Lower lobe of right lung (tissue), 2 donors: ENCODE measurements around the gene DNTTIP2. TPM values are rescaled to one million over a fixed set of nuclear protein-coding genes. Genes with fewer than 3 reads are reported as not detected.
A peak's percentile ranks its signal among the peaks of the same experiment; 100 is the strongest.

Experiments
- ATAC-seq, 2 donors: fragments of 200-7000 bp; cut with Tn5 transposase; one replicate each; pipeline ENCODE4 v1.9.1; 2020 to 2022; ENCODE audit warnings: mild to moderate bottlenecking in 2 of 2, moderate library complexity in 2 of 2
- DNase-seq: peaks from one replicate; pipeline ENCODE4 v3.0.0-alpha.2; 2020
- H3K27ac ChIP-seq: fragments of 200-600 bp; one replicate; pipeline ENCODE4 v1.8.0; 2022
- H3K27me3 ChIP-seq: fragments of 200-600 bp; one replicate; pipeline ENCODE4 v1.8.0; 2022; ENCODE audit warnings: low read depth
- H3K36me3 ChIP-seq: fragments of 200-600 bp; one replicate; pipeline ENCODE4 v1.8.0; 2022; ENCODE audit warnings: mild to moderate bottlenecking
- H3K4me1 ChIP-seq: fragments of 200-600 bp; one replicate; pipeline ENCODE4 v1.8.0; 2022
- H3K4me3 ChIP-seq: fragments of 200-600 bp; one replicate; pipeline ENCODE4 v1.8.0; 2022; ENCODE audit warnings: mild to moderate bottlenecking
- H3K9me3 ChIP-seq: fragments of 200-600 bp; one replicate; pipeline ENCODE4 v1.8.0; 2022
- CTCF ChIP-seq: fragments of 200-600 bp; IDR thresholded peaks from one replicate; pipeline ENCODE4 v1.8.0; 2022; ENCODE audit warnings: antibody characterized with exemption, mild to moderate bottlenecking
- intact Hi-C: fragments of 100-400 bp; cut with DNase I; formaldehyde crosslinking; loops from one replicate; pipeline ENCODE4 v1.11.0; 2022
- total RNA-seq: library from RNA; stranded (reverse); fragmentation: NEBNext Ultra II Directional; extraction: Animal tissue kit (Norgen Biotek cat#: 25700); gene quantifications from one replicate; pipeline ENCODE4 v1.2.1, GENCODE V29; 2021
- donor health status: DM: no; HTN: yes; CAD: no; lungs with severe emphysema.

The DNTTIP2 gene
- total RNA-seq, 1 donor from 2014 or later: 46.8 TPM

- Histone ChIP-seq H3K4me1 (peaks cover 40% of the 10 kb centered on the region), H3K4me3 (peak overlapping the region; percentile 83), H3K27ac (peak overlapping the region; percentile 96), H3K36me3 (no peaks in the 10 kb centered on the region), H3K9me3 (no peaks in the 10 kb centered on the region), H3K27me3 (no peaks in the 10 kb centered on the region)
- ATAC-seq (peak; percentile 57 to 63), DNase-seq (peak; percentile 79)
- TF ChIP-seq CTCF: no peak
- intact Hi-C loops: no loop called here
Measured at GRCh38 chr1:93847811-93848288, 31.2 kb downstream of the DNTTIP2 start.

- DNase-seq: peak; percentile 90
Measured at GRCh38 chr1:93846992-93847810, 31.8 kb downstream of the DNTTIP2 start.

GRCh38 chr1:93846206-93846991, 32.6 kb downstream of the DNTTIP2 start:
- DNase-seq: peak; percentile 95
- Histone ChIP-seq H3K4me3 (peak overlapping the region; percentile 83), H3K4me1 (peaks cover 41% of the 10 kb centered on the region), H3K27me3 (no peaks in the 10 kb centered on the region), H3K27ac (peak overlapping the region; percentile 96), H3K9me3 (no peaks in the 10 kb centered on the region), H3K36me3 (no peaks in the 10 kb centered on the region)
- peak; percentile 79 to 83 for ATAC-seq
- intact Hi-C loops: no loop called here
- peak; percentile 54 for TF ChIP-seq CTCF

More at GRCh38 chr1:93846992-93847810, 31.8 kb downstream of the DNTTIP2 start:
- ATAC-seq: peak; percentile 86 to 90
- Histone ChIP-seq H3K36me3 (no peaks in the 10 kb centered on the region), H3K27me3 (no peaks in the 10 kb centered on the region), H3K4me3 (peak overlapping the region; percentile 83), H3K4me1 (peaks cover 41% of the 10 kb centered on the region), H3K27ac (peak overlapping the region; percentile 96), H3K9me3 (no peaks in the 10 kb centered on the region)
- TF ChIP-seq CTCF: peak; percentile 20
- intact Hi-C loops: no loop called here

- Histone ChIP-seq H3K27ac (peak overlapping the region; percentile 96), H3K27me3 (no peaks in the 10 kb centered on the region), H3K9me3 (no peaks in the 10 kb centered on the region), H3K4me3 (peak overlapping the region; percentile 83), H3K4me1 (peaks cover 41% of the 10 kb centered on the region), H3K36me3 (no peaks in the 10 kb centered on the region)
- intact Hi-C loops: no loop called here
- no peak for TF ChIP-seq CTCF
- ATAC-seq (peak in 1 of 2 donors; percentile 2), DNase-seq (no peak)
Measured at GRCh38 chr1:93845538-93846205, 33.3 kb downstream of the DNTTIP2 start.
